GM23338 (cell line): Measurements from ENCODE around the gene PPBP.

Source experiments
- POLR2AphosphoS5 ChIP-seq: IDR thresholded peaks from 2 replicates; pipeline ENCODE4 v1.6.1; 2016; ENCODE audit warnings: antibody characterized with exemption, low read depth
- ZNF114 ChIP-seq: fragments of 250-450 bp; sonication (Bioruptor Pico); IDR thresholded peaks from 2 replicates; pipeline ENCODE4 v1.5.0; 2020; ENCODE audit warnings: mild to moderate bottlenecking, moderate library complexity
- TF ChIP-seq, protein P1 (sequence below), 2 experiments: fragments of 200-600 bp in 1 of 2; sonication (generic) in 1 of 2; conservative IDR thresholded peaks; 2 replicates each; pipeline versions ENCODE4 v1.5.1 to v1.6.1; 2016 to 2017; ENCODE audit warnings: antibody characterized with exemption in 2 of 2, low read depth in 2 of 2, mild to moderate bottlenecking in 2 of 2, moderate library complexity in 1 of 2

DNA sequence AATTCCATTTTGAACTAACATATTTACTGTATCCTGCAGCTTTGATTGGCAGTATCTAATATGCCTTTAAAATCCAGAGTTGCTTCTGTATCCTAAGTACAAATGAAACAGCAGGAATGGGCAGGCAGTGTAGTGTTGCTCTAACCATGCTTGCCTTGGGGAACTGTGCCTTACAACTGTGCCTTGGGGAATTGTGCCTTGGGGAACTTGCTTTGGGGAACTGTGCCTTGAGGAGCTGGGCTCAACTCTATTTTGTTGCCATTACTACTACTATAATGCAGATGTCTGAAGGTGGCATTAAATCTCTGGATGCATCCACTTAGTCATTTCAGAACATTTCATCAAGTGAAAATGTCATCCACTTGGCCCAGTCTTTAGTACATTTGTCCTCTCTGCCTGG, 43.6 kb upstream of the PPBP start:
- TF ChIP-seq, protein P1, sequence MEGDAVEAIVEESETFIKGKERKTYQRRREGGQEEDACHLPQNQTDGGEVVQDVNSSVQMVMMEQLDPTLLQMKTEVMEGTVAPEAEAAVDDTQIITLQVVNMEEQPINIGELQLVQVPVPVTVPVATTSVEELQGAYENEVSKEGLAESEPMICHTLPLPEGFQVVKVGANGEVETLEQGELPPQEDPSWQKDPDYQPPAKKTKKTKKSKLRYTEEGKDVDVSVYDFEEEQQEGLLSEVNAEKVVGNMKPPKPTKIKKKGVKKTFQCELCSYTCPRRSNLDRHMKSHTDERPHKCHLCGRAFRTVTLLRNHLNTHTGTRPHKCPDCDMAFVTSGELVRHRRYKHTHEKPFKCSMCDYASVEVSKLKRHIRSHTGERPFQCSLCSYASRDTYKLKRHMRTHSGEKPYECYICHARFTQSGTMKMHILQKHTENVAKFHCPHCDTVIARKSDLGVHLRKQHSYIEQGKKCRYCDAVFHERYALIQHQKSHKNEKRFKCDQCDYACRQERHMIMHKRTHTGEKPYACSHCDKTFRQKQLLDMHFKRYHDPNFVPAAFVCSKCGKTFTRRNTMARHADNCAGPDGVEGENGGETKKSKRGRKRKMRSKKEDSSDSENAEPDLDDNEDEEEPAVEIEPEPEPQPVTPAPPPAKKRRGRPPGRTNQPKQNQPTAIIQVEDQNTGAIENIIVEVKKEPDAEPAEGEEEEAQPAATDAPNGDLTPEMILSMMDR (conservative IDR thresholded peaks at IDR 0.05; ENCODE audit: low read depth in 2 of 2), result no peak
- TF ChIP-seq ZNF114, result no peak
- TF ChIP-seq POLR2AphosphoS5, result no peak
